Measurements from ENCODE around the gene ASRGL1. TPM values are rescaled to one million over a fixed set of nuclear protein-coding genes. Genes with fewer than 3 reads are reported as not detected.
"Not testable (repeated sequence)": the region's sequence is repeated elsewhere in the genome, so short reads cannot be mapped to it uniquely, and the experiment has no call there.

The ASRGL1 gene
- total RNA-seq, result 1 to 10 TPM; 3.7 to 9.0 TPM

GRCh38 chr11:62337303-62338181 is at the start of gene ASRGL1:
Gene ASRGL1, plus strand, starts transcription at chr11:62337448. Its CDS starts 530 bp downstream, at chr11:62337978.
- Mint-ChIP-seq H3K4me3 (peak within 1 kb of the TSS; percentile 81), H3K36me3 (no peaks in the 10 kb centered on the region)
- peak; percentile 93 for ATAC-seq

GRCh38 chr11:62295504-62295903 is 41.7 kb upstream of the ASRGL1 start:
- Mint-ChIP-seq H3K4me1 (no peaks in the 10 kb centered on the region), H3K36me3 (no peaks in the 10 kb centered on the region), H3K27me3 (peaks cover 27% of the 10 kb centered on the region), H3K27ac (no peak overlapping the region), H3K4me3 (no peak overlapping the region), H3K9me3 (ENCODE audit: low read depth) (no peaks in the 10 kb centered on the region)
- ATAC-seq, result peak; percentile 47
- CTCF ChIA-PET, result interaction anchor here (1.0 kb wide), 1 partner anchor 187 kb away, joined by 3 read pairs; no protein-coding TSS in a partner anchor
- no peak for DNase-seq

More at GRCh38 chr11:62337303-62338181, at the start of gene ASRGL1:
- H3K27ac Mint-ChIP-seq, result peak within 1 kb of the TSS; percentile 15
- peak; percentile 80 for DNase-seq
- H3K9me3 Mint-ChIP-seq (ENCODE audit: low read depth), result no peaks in the 10 kb centered on the region
- H3K27me3 Mint-ChIP-seq, result peaks cover 46% of the 10 kb centered on the region
- peaks cover 15% of the 10 kb centered on the region for H3K4me1 Mint-ChIP-seq
- CTCF ChIA-PET, result interaction anchor here (0.9 to 4.5 kb wide), 12 partner anchors 11 to 205 kb away, joined by 3 to 42 read pairs (median 4); no protein-coding TSS in a partner anchor

- no peak within 1 kb of the TSS for H3K4me3 Mint-ChIP-seq
- DNase-seq (no peak), ATAC-seq (no peak)
- CTCF ChIA-PET, result interaction anchor here (0.9 kb wide), 1 partner anchor 135 kb away, joined by 3 read pairs; no protein-coding TSS in a partner anchor
- no peaks in the 10 kb centered on the region for H3K36me3 Mint-ChIP-seq
- H3K4me1 Mint-ChIP-seq, result no peaks in the 10 kb centered on the region
- H3K27ac Mint-ChIP-seq, result no peak within 1 kb of the TSS
- no peaks in the 10 kb centered on the region for H3K9me3 Mint-ChIP-seq (ENCODE audit: low read depth)
- H3K27me3 Mint-ChIP-seq, result peaks cover 36% of the 10 kb centered on the region
Measured at GRCh38 chr11:62298975-62299374, 38.3 kb upstream of the ASRGL1 start, which contains the start of gene SCGB1D4. Gene SCGB1D4, minus strand, starts transcription at chr11:62299075. Its CDS starts 65 bp downstream, at chr11:62299010.

GRCh38 chr11:62306227-62306626 is 31.0 kb upstream of the ASRGL1 start:
- no peak for ATAC-seq
- no peak for DNase-seq
- H3K36me3 Mint-ChIP-seq, result no peaks in the 10 kb centered on the region
- peaks cover 7% of the 10 kb centered on the region for H3K4me1 Mint-ChIP-seq
- CTCF ChIA-PET, result no interaction called here
- peaks cover 30% of the 10 kb centered on the region for H3K27me3 Mint-ChIP-seq
- H3K4me3 Mint-ChIP-seq, result no peak overlapping the region
- peaks cover 2% of the 10 kb centered on the region for H3K9me3 Mint-ChIP-seq (ENCODE audit: low read depth)
- no peak overlapping the region for H3K27ac Mint-ChIP-seq

- Mint-ChIP-seq H3K36me3 (no peaks in the 10 kb centered on the region), H3K4me1 (peaks cover 15% of the 10 kb centered on the region), H3K4me3 (no peak overlapping the region), H3K27me3 (peaks cover 42% of the 10 kb centered on the region), H3K27ac (no peak overlapping the region), H3K9me3 (ENCODE audit: low read depth) (peaks cover 2% of the 10 kb centered on the region)
- DNase-seq, result no peak
- ATAC-seq, result no peak
- CTCF ChIA-PET, result no interaction called here
Measured at GRCh38 chr11:62307950-62308349, 29.3 kb upstream of the ASRGL1 start.

GRCh38 chr11:62309991-62310390 is 27.3 kb upstream of the ASRGL1 start:
- DNase-seq (no peak), ATAC-seq (no peak)
- Mint-ChIP-seq H3K4me3 (no peak overlapping the region), H3K9me3 (ENCODE audit: low read depth) (peaks cover 2% of the 10 kb centered on the region), H3K4me1 (peaks cover 15% of the 10 kb centered on the region), H3K36me3 (no peaks in the 10 kb centered on the region), H3K27ac (no peak overlapping the region), H3K27me3 (peaks cover 51% of the 10 kb centered on the region)
- CTCF ChIA-PET, result interaction anchor here (1.3 to 2.0 kb wide), 3 partner anchors 8 to 139 kb away, joined by 6 to 15 read pairs (median 8); no protein-coding TSS in a partner anchor

GRCh38 chr11:62315431-62315830 is 21.8 kb upstream of the ASRGL1 start:
- H3K27me3 Mint-ChIP-seq, result peaks cover 37% of the 10 kb centered on the region
- no peak overlapping the region for H3K27ac Mint-ChIP-seq
- CTCF ChIA-PET, result no interaction called here
- no peak overlapping the region for H3K4me3 Mint-ChIP-seq
- no peak for ATAC-seq
- H3K36me3 Mint-ChIP-seq, result no peaks in the 10 kb centered on the region
- H3K4me1 Mint-ChIP-seq, result peaks cover 10% of the 10 kb centered on the region
- no peak for DNase-seq
- H3K9me3 Mint-ChIP-seq (ENCODE audit: low read depth), result no peaks in the 10 kb centered on the region

- Mint-ChIP-seq H3K4me3 (no peak overlapping the region), H3K9me3 (ENCODE audit: low read depth) (no peaks in the 10 kb centered on the region), H3K27ac (no peak overlapping the region), H3K36me3 (no peaks in the 10 kb centered on the region), H3K4me1 (peaks cover 13% of the 10 kb centered on the region), H3K27me3 (peaks cover 12% of the 10 kb centered on the region)
- ATAC-seq, result no peak
- DNase-seq, result no peak
- CTCF ChIA-PET, result interaction anchor here (1.0 to 2.6 kb wide), 5 partner anchors 10 to 151 kb away, joined by 3 to 10 read pairs (median 3); no protein-coding TSS in a partner anchor
Measured at GRCh38 chr11:62322524-62322923, 14.7 kb upstream of the ASRGL1 start.

GRCh38 chr11:62324731-62325556 is 12.3 kb upstream of the ASRGL1 start:
- CTCF ChIA-PET, result interaction anchor here (1.0 to 2.6 kb wide), 2 partner anchors 14 to 15 kb away, joined by 3 to 10 read pairs; no protein-coding TSS in a partner anchor
- peaks cover 16% of the 10 kb centered on the region for H3K4me1 Mint-ChIP-seq
- ATAC-seq (peak; percentile 96), DNase-seq (peak; percentile 82)
- H3K9me3 Mint-ChIP-seq (ENCODE audit: low read depth), result no peaks in the 10 kb centered on the region
- H3K27me3 Mint-ChIP-seq, result peaks cover 15% of the 10 kb centered on the region
- H3K4me3 Mint-ChIP-seq, result no peak overlapping the region
- no peak overlapping the region for H3K27ac Mint-ChIP-seq
- H3K36me3 Mint-ChIP-seq, result peaks cover 2% of the 10 kb centered on the region

- CTCF ChIA-PET; DNase-seq; H3K27ac Mint-ChIP-seq; H3K36me3 Mint-ChIP-seq; H3K9me3 Mint-ChIP-seq (ENCODE audit: low read depth); ATAC-seq; H3K4me3 Mint-ChIP-seq: not testable (repeated sequence)
- Mint-ChIP-seq H3K27me3 (peaks cover 17% of the 10 kb centered on the region), H3K4me1 (peaks cover 16% of the 10 kb centered on the region)
Measured at GRCh38 chr11:62325781-62326180, 11.5 kb upstream of the ASRGL1 start.

- not testable (repeated sequence) for H3K9me3 Mint-ChIP-seq (ENCODE audit: low read depth); H3K27ac Mint-ChIP-seq; H3K36me3 Mint-ChIP-seq; ATAC-seq; DNase-seq; H3K4me3 Mint-ChIP-seq
- peaks cover 16% of the 10 kb centered on the region for H3K4me1 Mint-ChIP-seq
- H3K27me3 Mint-ChIP-seq, result peaks cover 23% of the 10 kb centered on the region
- CTCF ChIA-PET, result interaction anchor here (1.2 kb wide), 1 partner anchor 11 kb away, joined by 3 read pairs; the partner anchor contains the start of gene ASRGL1
Measured at GRCh38 chr11:62326719-62327118, 10.5 kb upstream of the ASRGL1 start.

GRCh38 chr11:62327541-62327940 is 9.7 kb upstream of the ASRGL1 start:
- not testable (repeated sequence) for H3K27ac Mint-ChIP-seq; DNase-seq; H3K4me3 Mint-ChIP-seq; H3K36me3 Mint-ChIP-seq; H3K9me3 Mint-ChIP-seq (ENCODE audit: low read depth); ATAC-seq
- peaks cover 16% of the 10 kb centered on the region for H3K4me1 Mint-ChIP-seq
- peaks cover 23% of the 10 kb centered on the region for H3K27me3 Mint-ChIP-seq
- CTCF ChIA-PET, result interaction anchor here (0.9 to 1.2 kb wide), 3 partner anchors 10 to 215 kb away, joined by 3 to 5 read pairs (median 3); partner anchors contain the start of gene ASRGL1

GRCh38 chr11:62331264-62331663 is 6.0 kb upstream of the ASRGL1 start:
- not testable (repeated sequence) for DNase-seq; ATAC-seq; H3K27ac Mint-ChIP-seq; H3K9me3 Mint-ChIP-seq (ENCODE audit: low read depth); H3K4me3 Mint-ChIP-seq; H3K36me3 Mint-ChIP-seq; H3K4me1 Mint-ChIP-seq
- CTCF ChIA-PET, result interaction anchor here (0.7 to 1.0 kb wide), 2 partner anchors 20 to 516 kb away, joined by 3 read pairs; no protein-coding TSS in a partner anchor
- H3K27me3 Mint-ChIP-seq, result peaks cover 42% of the 10 kb centered on the region
